ENCODE data around the gene SLCO6A1. TPM values are rescaled to one million over a fixed set of nuclear protein-coding genes. Genes with fewer than 3 reads are reported as not detected.
A peak's percentile ranks its signal among the peaks of the same experiment; 100 is the strongest.

SLCO6A1 gene
- total RNA-seq, 1 experiment from 2014 or later = not detected

DNA sequence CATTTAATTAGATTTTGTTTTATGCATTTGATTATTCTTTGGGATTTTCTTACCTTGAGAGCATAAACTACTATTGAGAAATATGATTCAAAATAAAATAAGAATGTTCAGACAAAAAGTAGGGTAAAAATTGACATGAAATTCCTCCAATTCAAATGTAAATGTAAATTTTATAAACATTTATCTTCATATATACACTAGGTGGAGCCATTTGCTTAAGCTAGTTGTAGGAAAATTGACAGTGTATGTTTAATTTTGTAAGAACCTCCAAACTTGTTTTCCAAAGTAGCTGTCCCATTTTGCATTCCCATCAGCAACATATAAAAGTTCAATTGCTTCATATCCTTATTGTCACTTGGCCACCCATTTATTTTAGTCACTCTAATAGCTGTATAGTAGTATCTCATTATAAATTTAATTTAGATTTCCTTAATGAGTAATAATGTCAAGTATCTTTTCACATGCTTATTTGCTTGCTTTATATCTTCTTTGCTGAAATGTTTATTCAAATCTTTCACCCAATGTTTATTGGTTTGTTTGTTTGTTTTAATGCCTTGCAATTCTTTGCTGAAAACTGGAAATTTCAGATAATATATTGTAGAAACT, 37.6 kb upstream of the SLCO6A1 start:
- Histone ChIP-seq H3K27me3 (ENCODE audit: low read length) (0 out of 2 replicates have a peak, but pooled peaks cover 3% of the 10 kb centered on the region), H3K4me1 (ENCODE audit: low read length) (no peaks in the 10 kb centered on the region), H3K79me2 (ENCODE audit: low read length) (no peaks in the 10 kb centered on the region), H3K4me2 (ENCODE audit: low read depth, low read length, poor library complexity, severe bottlenecking) (no peak overlapping the region), H3K27ac (ENCODE audit: low read length) (no peak overlapping the region), H3K36me3 (ENCODE audit: insufficient read depth, low read length) (no peaks in the 10 kb centered on the region), H3K9me3 (ENCODE audit: low read length) (no peaks in the 10 kb centered on the region), H3K9ac (ENCODE audit: low read length) (no peak overlapping the region), H2AFZ (ENCODE audit: low read length) (no peak overlapping the region), H3K4me3 (ENCODE audit: low read length) (no peak overlapping the region), H4K20me1 (ENCODE audit: insufficient read depth, low read depth, low read length) (no peaks in the 10 kb centered on the region), H3K9me2 (replicated peaks; ENCODE audit: insufficient read depth, low read length) (no peaks in the 10 kb centered on the region)
- peak; percentile 42 for DNase-seq

DNA sequence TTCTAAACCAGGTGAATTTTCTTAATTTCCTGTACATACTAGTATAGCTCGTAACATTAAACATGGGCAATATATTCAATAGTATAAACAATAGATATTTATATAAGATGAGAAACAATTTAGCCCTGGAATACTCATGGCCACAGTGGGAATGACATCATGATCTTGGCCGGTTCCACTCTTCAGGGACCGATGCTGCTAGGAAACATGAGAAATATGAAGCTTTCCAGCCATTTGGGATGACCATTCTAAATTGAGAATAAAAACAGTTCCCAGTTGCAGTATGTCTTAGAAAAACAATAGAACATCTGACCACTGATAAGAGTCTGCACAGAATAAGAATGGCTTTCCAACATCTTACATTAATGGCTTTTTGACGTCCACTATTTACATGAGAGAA, 33.3 kb upstream of the SLCO6A1 start:
- Histone ChIP-seq H3K27ac (ENCODE audit: low read length) (no peak overlapping the region), H3K4me2 (ENCODE audit: low read depth, low read length, poor library complexity, severe bottlenecking) (no peak overlapping the region), H2AFZ (ENCODE audit: low read length) (no peak overlapping the region), H3K9me2 (replicated peaks; ENCODE audit: insufficient read depth, low read length) (no peaks in the 10 kb centered on the region), H3K79me2 (ENCODE audit: low read length) (no peaks in the 10 kb centered on the region), H3K4me3 (ENCODE audit: low read length) (no peak overlapping the region), H4K20me1 (ENCODE audit: insufficient read depth, low read depth, low read length) (no peaks in the 10 kb centered on the region), H3K9ac (ENCODE audit: low read length) (no peak overlapping the region), H3K9me3 (ENCODE audit: low read length) (no peaks in the 10 kb centered on the region), H3K27me3 (ENCODE audit: low read length) (no peaks in the 10 kb centered on the region), H3K36me3 (ENCODE audit: insufficient read depth, low read length) (no peaks in the 10 kb centered on the region), H3K4me1 (ENCODE audit: low read length) (no peaks in the 10 kb centered on the region)
- DNase-seq = no peak

DNA sequence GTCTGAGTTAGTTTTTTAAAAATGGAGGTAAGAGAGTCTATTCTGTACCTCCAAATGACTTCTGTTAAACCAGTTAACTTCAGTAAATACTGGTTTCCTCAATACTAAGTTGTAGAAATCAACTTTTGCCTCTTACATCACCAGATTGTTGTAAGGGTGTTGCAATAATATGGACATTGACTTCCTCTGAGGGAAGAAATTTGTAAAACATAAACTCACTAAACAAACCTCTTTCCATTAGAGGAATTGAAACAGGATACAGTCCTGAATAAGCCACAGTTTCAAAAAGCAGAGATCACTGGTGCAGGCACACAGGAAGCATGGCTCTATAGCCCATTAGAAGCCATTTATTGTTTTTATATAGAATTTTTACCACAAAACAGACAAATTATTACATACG, 32.7 kb upstream of the SLCO6A1 start:
- Histone ChIP-seq H3K9me2 (replicated peaks; ENCODE audit: insufficient read depth, low read length) (no peaks in the 10 kb centered on the region), H2AFZ (ENCODE audit: low read length) (no peak overlapping the region), H3K4me2 (ENCODE audit: low read depth, low read length, poor library complexity, severe bottlenecking) (no peak overlapping the region), H3K27me3 (ENCODE audit: low read length) (no peaks in the 10 kb centered on the region), H3K27ac (ENCODE audit: low read length) (no peak overlapping the region), H3K9ac (ENCODE audit: low read length) (no peak overlapping the region), H4K20me1 (ENCODE audit: insufficient read depth, low read depth, low read length) (no peaks in the 10 kb centered on the region), H3K79me2 (ENCODE audit: low read length) (no peaks in the 10 kb centered on the region), H3K9me3 (ENCODE audit: low read length) (no peaks in the 10 kb centered on the region), H3K4me1 (ENCODE audit: low read length) (no peaks in the 10 kb centered on the region), H3K36me3 (ENCODE audit: insufficient read depth, low read length) (no peaks in the 10 kb centered on the region), H3K4me3 (ENCODE audit: low read length) (no peak overlapping the region)
- DNase-seq = no peak

DNA sequence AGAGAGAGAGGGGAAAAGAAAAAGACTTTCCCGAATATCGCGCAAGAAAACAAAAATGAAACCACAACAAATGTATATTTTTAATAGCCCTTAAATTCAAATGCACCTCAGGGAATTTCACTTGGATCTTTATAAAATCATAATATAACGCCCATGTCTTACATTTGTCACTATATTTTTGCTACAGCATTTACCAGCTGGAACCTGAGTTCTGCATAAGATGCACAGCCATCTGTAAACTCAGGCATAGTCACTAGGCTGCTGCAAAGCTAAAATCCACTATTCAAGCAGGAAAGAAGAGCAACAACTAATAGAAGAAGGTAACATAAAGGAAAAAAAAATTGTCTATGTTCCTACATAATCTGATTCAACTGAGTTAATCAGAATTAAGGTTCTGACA, 30.6 kb upstream of the SLCO6A1 start:
- Histone ChIP-seq H2AFZ (ENCODE audit: low read length) (no peak overlapping the region), H3K79me2 (ENCODE audit: low read length) (no peaks in the 10 kb centered on the region), H3K27ac (ENCODE audit: low read length) (no peak overlapping the region), H4K20me1 (ENCODE audit: insufficient read depth, low read depth, low read length) (no peaks in the 10 kb centered on the region), H3K36me3 (ENCODE audit: insufficient read depth, low read length) (no peaks in the 10 kb centered on the region), H3K4me2 (ENCODE audit: low read depth, low read length, poor library complexity, severe bottlenecking) (no peak overlapping the region), H3K9me2 (replicated peaks; ENCODE audit: insufficient read depth, low read length) (no peaks in the 10 kb centered on the region), H3K4me3 (ENCODE audit: low read length) (no peak overlapping the region), H3K27me3 (ENCODE audit: low read length) (no peaks in the 10 kb centered on the region), H3K4me1 (ENCODE audit: low read length) (no peaks in the 10 kb centered on the region), H3K9ac (ENCODE audit: low read length) (no peak overlapping the region), H3K9me3 (ENCODE audit: low read length) (no peaks in the 10 kb centered on the region)
- no peak for DNase-seq

DNA sequence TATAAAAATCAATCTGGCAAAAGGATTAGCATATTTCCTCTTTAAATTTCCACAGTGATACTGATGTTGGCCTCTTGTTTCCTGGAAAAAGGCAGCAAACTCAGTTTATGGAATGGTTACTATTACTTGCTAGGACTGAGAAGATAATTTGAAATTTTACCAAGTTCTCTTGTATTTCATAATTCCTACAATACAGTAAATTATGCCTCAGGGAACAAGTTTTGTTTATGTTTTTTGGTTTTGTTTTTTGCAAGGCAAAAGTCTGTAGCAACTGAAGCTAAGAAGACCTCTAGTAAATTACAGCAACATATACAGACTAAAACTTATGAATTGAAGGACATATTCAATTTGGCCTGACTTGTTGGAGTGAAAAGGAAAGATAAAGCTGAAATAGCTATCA, 30.2 kb upstream of the SLCO6A1 start:
- Histone ChIP-seq H3K27me3 (ENCODE audit: low read length) (no peaks in the 10 kb centered on the region), H3K4me3 (ENCODE audit: low read length) (no peak overlapping the region), H3K27ac (ENCODE audit: low read length) (no peak overlapping the region), H2AFZ (ENCODE audit: low read length) (no peak overlapping the region), H3K9me3 (ENCODE audit: low read length) (no peaks in the 10 kb centered on the region), H3K4me2 (ENCODE audit: low read depth, low read length, poor library complexity, severe bottlenecking) (no peak overlapping the region), H3K4me1 (ENCODE audit: low read length) (no peaks in the 10 kb centered on the region), H3K9ac (ENCODE audit: low read length) (no peak overlapping the region), H3K9me2 (replicated peaks; ENCODE audit: insufficient read depth, low read length) (no peaks in the 10 kb centered on the region), H3K36me3 (ENCODE audit: insufficient read depth, low read length) (no peaks in the 10 kb centered on the region), H4K20me1 (ENCODE audit: insufficient read depth, low read depth, low read length) (no peaks in the 10 kb centered on the region), H3K79me2 (ENCODE audit: low read length) (no peaks in the 10 kb centered on the region)
- no peak for DNase-seq

DNA sequence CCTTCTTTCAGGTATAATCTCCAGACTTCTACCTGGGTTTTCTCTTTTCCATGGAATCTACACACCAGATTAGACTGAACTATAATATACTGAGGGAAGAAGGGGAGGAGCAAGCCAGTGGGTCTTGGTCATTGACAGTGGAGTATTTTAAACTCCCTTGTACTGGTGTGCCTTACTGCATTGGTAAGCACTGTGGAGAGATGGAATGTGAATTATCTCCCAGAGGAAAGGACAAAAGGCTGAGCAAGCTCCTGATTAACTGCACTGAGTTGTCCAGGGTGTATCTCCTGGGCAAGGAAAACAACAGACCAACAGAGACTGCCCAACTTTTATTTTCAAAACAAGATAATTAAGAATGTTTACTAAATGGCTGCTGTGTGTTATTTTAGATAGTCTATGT, 29.8 kb upstream of the SLCO6A1 start:
- no peaks in the 10 kb centered on the region for H3K4me1 ChIP-seq (ENCODE audit: low read length)
- H3K27me3 ChIP-seq (ENCODE audit: low read length) = no peaks in the 10 kb centered on the region
- DNase-seq = no peak
- no peak overlapping the region for H3K4me3 ChIP-seq (ENCODE audit: low read length)
- H3K9me3 ChIP-seq (ENCODE audit: low read length) = no peaks in the 10 kb centered on the region
- H3K36me3 ChIP-seq (ENCODE audit: insufficient read depth, low read length) = no peaks in the 10 kb centered on the region
- no peaks in the 10 kb centered on the region for H4K20me1 ChIP-seq (ENCODE audit: insufficient read depth, low read depth, low read length)
- no peak overlapping the region for H3K27ac ChIP-seq (ENCODE audit: low read length)
- no peaks in the 10 kb centered on the region for H3K9me2 ChIP-seq (replicated peaks; ENCODE audit: insufficient read depth, low read length)
- H2AFZ ChIP-seq (ENCODE audit: low read length) = no peak overlapping the region
- no peaks in the 10 kb centered on the region for H3K79me2 ChIP-seq (ENCODE audit: low read length)
- no peak overlapping the region for H3K4me2 ChIP-seq (ENCODE audit: low read depth, low read length, poor library complexity, severe bottlenecking)
- H3K9ac ChIP-seq (ENCODE audit: low read length) = no peak overlapping the region

DNA sequence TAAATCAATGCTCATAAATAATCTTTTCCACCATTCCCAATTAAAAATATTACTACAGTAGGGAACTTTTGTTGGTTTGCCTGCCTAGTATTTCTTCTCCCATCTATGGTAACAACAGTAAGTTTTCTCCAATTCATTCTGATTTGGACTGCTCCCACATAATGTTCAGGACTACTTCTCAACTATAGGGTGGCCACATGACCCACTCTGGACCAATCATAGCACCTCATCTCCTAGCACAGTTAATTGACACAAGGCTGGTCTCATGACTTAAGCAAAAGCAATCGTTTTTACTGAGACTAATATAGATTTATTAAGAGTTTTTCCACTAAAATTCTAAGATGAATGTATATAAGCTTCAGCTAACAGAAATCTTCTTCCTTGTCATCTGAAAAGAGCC, 28.7 kb upstream of the SLCO6A1 start:
- Histone ChIP-seq H3K36me3 (ENCODE audit: insufficient read depth, low read length) (no peaks in the 10 kb centered on the region), H3K4me3 (ENCODE audit: low read length) (no peak overlapping the region)
- no peak for DNase-seq

DNA sequence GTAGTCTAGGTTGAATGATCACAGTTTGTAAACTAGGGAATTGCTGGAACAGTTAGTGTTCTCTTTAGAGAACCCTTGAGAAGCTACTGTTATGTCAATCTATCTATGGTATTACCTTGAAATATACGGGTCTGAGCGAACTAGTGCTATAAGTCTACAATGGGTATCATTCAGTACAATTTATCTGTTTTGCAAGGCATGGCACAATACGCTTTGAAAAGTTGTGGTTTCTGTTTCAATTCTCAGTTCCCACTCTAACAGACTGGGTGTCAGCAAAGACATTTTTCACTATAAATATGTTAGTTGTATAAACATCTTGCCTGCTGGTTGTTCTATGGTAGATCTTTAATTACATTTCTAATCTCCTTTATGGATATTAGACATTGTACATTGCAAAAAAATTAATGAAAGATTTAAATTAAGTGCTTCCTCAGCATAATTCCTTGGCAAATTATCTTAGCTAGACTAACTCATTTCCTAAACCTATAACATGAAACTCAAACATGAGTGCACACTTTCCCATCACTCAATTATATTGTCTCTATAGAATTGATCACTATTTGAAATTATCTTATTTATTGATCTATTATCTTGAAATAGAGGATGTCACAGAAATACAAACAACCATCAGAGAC, 24.9 kb upstream of the SLCO6A1 start:
- H3K27me3 ChIP-seq (ENCODE audit: low read length) = no peaks in the 10 kb centered on the region
- no peak overlapping the region for H3K27ac ChIP-seq (ENCODE audit: low read length)
- H3K36me3 ChIP-seq (ENCODE audit: insufficient read depth, low read length) = no peaks in the 10 kb centered on the region
- no peaks in the 10 kb centered on the region for H4K20me1 ChIP-seq (ENCODE audit: insufficient read depth, low read depth, low read length)
- H3K9me2 ChIP-seq (replicated peaks; ENCODE audit: insufficient read depth, low read length) = no peaks in the 10 kb centered on the region
- H3K4me1 ChIP-seq (ENCODE audit: low read length) = no peaks in the 10 kb centered on the region
- no peak for DNase-seq
- H3K4me2 ChIP-seq (ENCODE audit: low read depth, low read length, poor library complexity, severe bottlenecking) = no peak overlapping the region
- no peak overlapping the region for H2AFZ ChIP-seq (ENCODE audit: low read length)
- no peak overlapping the region for H3K4me3 ChIP-seq (ENCODE audit: low read length)
- H3K9ac ChIP-seq (ENCODE audit: low read length) = no peak overlapping the region
- no peaks in the 10 kb centered on the region for H3K9me3 ChIP-seq (ENCODE audit: low read length)
- H3K79me2 ChIP-seq (ENCODE audit: low read length) = no peaks in the 10 kb centered on the region

More for the DNA sequence above, 28.7 kb upstream of the SLCO6A1 start:
- Histone ChIP-seq H3K4me1 (ENCODE audit: low read length) (no peaks in the 10 kb centered on the region), H4K20me1 (ENCODE audit: insufficient read depth, low read depth, low read length) (no peaks in the 10 kb centered on the region), H3K27me3 (ENCODE audit: low read length) (no peaks in the 10 kb centered on the region), H3K27ac (ENCODE audit: low read length) (no peak overlapping the region), H2AFZ (ENCODE audit: low read length) (no peak overlapping the region), H3K9ac (ENCODE audit: low read length) (no peak overlapping the region), H3K9me3 (ENCODE audit: low read length) (no peaks in the 10 kb centered on the region), H3K9me2 (replicated peaks; ENCODE audit: insufficient read depth, low read length) (no peaks in the 10 kb centered on the region), H3K4me2 (ENCODE audit: low read depth, low read length, poor library complexity, severe bottlenecking) (no peak overlapping the region), H3K79me2 (ENCODE audit: low read length) (no peaks in the 10 kb centered on the region)
